Mesodermal cell (in vitro differentiated cells): Measurements from ENCODE around the gene GABRG3.
A peak's percentile ranks its signal among the peaks of the same experiment; 100 is the strongest.

Source experiments
- H3K27ac ChIP-seq: 2 replicates; pipeline ENCODE4 v1.7.0; 2013; ENCODE audit warnings: mild to moderate bottlenecking, low read depth, low read length, moderate library complexity; ENCODE audit not compliant: severe bottlenecking
- H3K36me3 ChIP-seq: 2 replicates; pipeline ENCODE4 v1.7.1; 2013; ENCODE audit warnings: mild to moderate bottlenecking, low read length, moderate library complexity; ENCODE audit not compliant: control insufficient read depth, insufficient read depth
- H3K4me1 ChIP-seq: one replicate; pipeline ENCODE4 v1.7.1; 2013; ENCODE audit warnings: mild to moderate bottlenecking, low read length; ENCODE audit not compliant: insufficient read depth, control insufficient read depth, poor library complexity, severe bottlenecking
- H3K4me3 ChIP-seq: 2 replicates; pipeline ENCODE4 v1.7.0; 2013; ENCODE audit warnings: low read length, control low read depth, mild to moderate bottlenecking; ENCODE audit not compliant: insufficient read depth, poor library complexity, severe bottlenecking; ENCODE audit errors: extremely low read depth
- H3K9me3 ChIP-seq: 2 replicates; pipeline ENCODE4 v1.7.1; 2013; ENCODE audit warnings: mild to moderate bottlenecking, low read length, moderate library complexity; ENCODE audit not compliant: control insufficient read depth
- WGBS, 2 experiments: methylation state at CpG; one replicate each; pipeline ENCODE4 v1.1.5; 2013; ENCODE audit warnings: missing lambda C conversion rate in 2 of 2; ENCODE audit not compliant: insufficient coverage in 2 of 2; 5-methylcytosine and 5-hydroxymethylcytosine counted together

GABRG3 gene

GRCh38 chr15:27124287-27124871, 153.4 kb downstream of the GABRG3 start:
- Histone ChIP-seq H3K4me1 (peaks cover 29% of the 10 kb centered on the region), H3K27ac (peak overlapping the region; percentile 72), H3K36me3 (no peaks in the 10 kb centered on the region), H3K4me3 (no peak overlapping the region), H3K9me3 (no peaks in the 10 kb centered on the region)
- WGBS, 2 experiments, result 74 to 85% methylated on average over 4 of the region's 4 CpGs

GRCh38 chr15:27125185-27125584, 154.2 kb downstream of the GABRG3 start:
- Histone ChIP-seq H3K4me1 (peaks cover 29% of the 10 kb centered on the region), H3K36me3 (no peaks in the 10 kb centered on the region), H3K27ac (no peak overlapping the region), H3K4me3 (no peak overlapping the region), H3K9me3 (no peaks in the 10 kb centered on the region)
- 83 to 90% methylated on average over 1 to 2 of the region's 3 CpGs for WGBS, 2 experiments

GRCh38 chr15:27126449-27126848, 155.5 kb downstream of the GABRG3 start:
- Histone ChIP-seq H3K4me3 (no peak overlapping the region), H3K27ac (no peak overlapping the region), H3K4me1 (peaks cover 23% of the 10 kb centered on the region), H3K9me3 (no peaks in the 10 kb centered on the region), H3K36me3 (no peaks in the 10 kb centered on the region)
- 91 to 98% methylated on average over 4 to 7 of the region's 7 CpGs for WGBS, 2 experiments

- Histone ChIP-seq H3K9me3 (no peaks in the 10 kb centered on the region), H3K4me1 (peaks cover 19% of the 10 kb centered on the region), H3K4me3 (no peak overlapping the region), H3K27ac (no peak overlapping the region), H3K36me3 (no peaks in the 10 kb centered on the region)
- WGBS, 2 experiments, result 81 to 83% methylated on average over 7 to 9 of the region's 12 CpGs
These were observed 157.0 kb downstream of the GABRG3 start for GRCh38 chr15:27127815-27128570.

- Histone ChIP-seq H3K4me1 (no peaks in the 10 kb centered on the region), H3K9me3 (no peaks in the 10 kb centered on the region), H3K27ac (no peak overlapping the region), H3K4me3 (no peak overlapping the region), H3K36me3 (no peaks in the 10 kb centered on the region)
- 100% methylated on average over 1 of the region's 2 CpGs for WGBS, 2 experiments
These were observed 162.3 kb downstream of the GABRG3 start for GRCh38 chr15:27133249-27133648.

GRCh38 chr15:27134481-27134880, 163.5 kb downstream of the GABRG3 start:
- WGBS, 2 experiments, result 90 to 100% methylated on average over 2 to 3 of the region's 4 CpGs
- Histone ChIP-seq H3K9me3 (no peaks in the 10 kb centered on the region), H3K4me3 (no peak overlapping the region), H3K4me1 (no peaks in the 10 kb centered on the region), H3K36me3 (no peaks in the 10 kb centered on the region), H3K27ac (no peak overlapping the region)

- Histone ChIP-seq H3K4me1 (no peaks in the 10 kb centered on the region), H3K9me3 (no peaks in the 10 kb centered on the region), H3K36me3 (no peaks in the 10 kb centered on the region), H3K4me3 (no peak overlapping the region), H3K27ac (no peak overlapping the region)
- WGBS, 2 experiments, result 100% methylated on average over 1 of the region's 1 CpG; no CpG with 5 or more reads in 1 of the 2 experiments
These were observed 164.2 kb downstream of the GABRG3 start for GRCh38 chr15:27135151-27135550.

GRCh38 chr15:27137127-27137526, 166.1 kb downstream of the GABRG3 start:
- no peak overlapping the region for H3K27ac ChIP-seq
- 73 to 82% methylated on average over 3 to 4 of the region's 5 CpGs for WGBS, 2 experiments
- no peaks in the 10 kb centered on the region for H3K36me3 ChIP-seq
- H3K9me3 ChIP-seq, result no peaks in the 10 kb centered on the region
- no peaks in the 10 kb centered on the region for H3K4me1 ChIP-seq
- no peak overlapping the region for H3K4me3 ChIP-seq

GRCh38 chr15:27165590-27165989, 194.6 kb downstream of the GABRG3 start:
- Histone ChIP-seq H3K4me1 (no peaks in the 10 kb centered on the region), H3K9me3 (peaks cover 5% of the 10 kb centered on the region), H3K36me3 (no peaks in the 10 kb centered on the region), H3K4me3 (no peak overlapping the region), H3K27ac (no peak overlapping the region)
- 100% methylated on average over 1 of the region's 1 CpG; no CpG with 5 or more reads in 1 of the 2 experiments for WGBS, 2 experiments

- H3K4me1 ChIP-seq, result no peaks in the 10 kb centered on the region
- WGBS, 2 experiments, result 85 to 100% methylated on average over 1 to 3 of the region's 4 CpGs
- no peaks in the 10 kb centered on the region for H3K36me3 ChIP-seq
- no peak overlapping the region for H3K27ac ChIP-seq
- no peaks in the 10 kb centered on the region for H3K9me3 ChIP-seq
- no peak overlapping the region for H3K4me3 ChIP-seq
These were observed 195.9 kb downstream of the GABRG3 start for GRCh38 chr15:27166917-27167316.

- Histone ChIP-seq H3K4me1 (no peaks in the 10 kb centered on the region), H3K9me3 (no peaks in the 10 kb centered on the region), H3K36me3 (no peaks in the 10 kb centered on the region), H3K4me3 (no peak overlapping the region), H3K27ac (no peak overlapping the region)
- 94 to 96% methylated on average over 8 to 9 of the region's 10 CpGs for WGBS, 2 experiments
These were observed 196.8 kb downstream of the GABRG3 start for GRCh38 chr15:27167738-27168137.
